DLD1 (cell line): ENCODE results near the gene AKAP13.
"Not testable (repeated sequence)": the region's sequence is repeated elsewhere in the genome, so short reads cannot be mapped to it uniquely, and the experiment has no call there.

Source experiments
- in situ Hi-C: cut with HindIII; loops from 2 replicates; pipeline ENCODE4 v1.10.0; 2017; ENCODE audit warnings: low sequenced_read_pairs

AKAP13 gene

DNA sequence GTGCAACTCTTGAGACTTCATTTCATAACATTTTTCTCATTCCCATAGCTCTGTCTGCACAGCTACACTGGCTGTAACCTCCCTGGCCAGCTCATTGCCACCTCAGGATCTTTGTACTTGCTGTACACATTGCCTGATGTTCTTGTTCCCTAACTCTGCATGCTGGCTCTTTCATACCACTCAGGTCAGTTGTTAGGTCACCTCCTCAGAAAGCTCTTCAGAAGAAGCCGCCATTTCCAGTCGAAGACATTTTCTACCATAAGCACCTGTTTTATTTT lies 176.2 kb downstream of the AKAP13 start:
- in situ Hi-C loops, result no loop called here

DNA sequence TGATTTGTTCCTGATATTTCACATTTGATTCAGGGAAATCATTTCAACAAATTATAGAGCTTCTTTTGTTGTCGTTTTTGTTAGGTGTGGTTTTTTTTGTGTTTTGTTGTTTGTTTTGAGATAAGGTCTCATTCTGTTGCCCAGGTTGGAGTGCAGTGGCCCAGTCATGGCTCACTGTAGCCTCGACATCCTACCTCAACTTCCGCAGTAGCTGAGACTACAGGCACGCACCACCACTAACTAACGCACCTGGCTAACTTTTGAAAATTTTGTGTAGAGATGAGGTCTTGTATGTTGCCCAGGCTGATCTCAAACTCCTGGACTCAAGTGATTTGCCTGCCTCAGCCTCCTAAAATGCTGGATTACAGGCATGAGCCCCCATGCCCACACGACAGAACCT lies 177.0 kb downstream of the AKAP13 start:
- in situ Hi-C loops, result no loop called here

DNA sequence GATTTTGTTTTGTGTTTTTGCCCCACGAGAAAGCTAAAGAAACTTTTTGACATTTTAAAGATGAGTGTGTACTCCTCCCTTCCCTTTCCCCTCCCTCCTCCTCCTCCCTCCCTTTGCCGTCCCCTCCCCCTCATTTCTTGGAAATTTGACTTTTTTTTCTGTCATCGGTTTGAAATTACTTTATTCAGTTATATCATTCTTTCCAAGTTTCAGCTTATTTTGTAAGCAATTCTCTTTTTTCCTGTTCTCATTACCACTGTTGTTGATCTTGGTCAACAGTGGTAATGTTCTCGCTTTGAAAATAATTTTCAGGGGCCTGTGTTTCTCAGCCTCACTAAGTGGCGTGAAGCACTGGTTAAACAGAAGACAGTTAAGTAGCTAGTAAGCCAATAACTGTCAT lies 178.4 kb downstream of the AKAP13 start:
- in situ Hi-C loops, result no loop called here

DNA sequence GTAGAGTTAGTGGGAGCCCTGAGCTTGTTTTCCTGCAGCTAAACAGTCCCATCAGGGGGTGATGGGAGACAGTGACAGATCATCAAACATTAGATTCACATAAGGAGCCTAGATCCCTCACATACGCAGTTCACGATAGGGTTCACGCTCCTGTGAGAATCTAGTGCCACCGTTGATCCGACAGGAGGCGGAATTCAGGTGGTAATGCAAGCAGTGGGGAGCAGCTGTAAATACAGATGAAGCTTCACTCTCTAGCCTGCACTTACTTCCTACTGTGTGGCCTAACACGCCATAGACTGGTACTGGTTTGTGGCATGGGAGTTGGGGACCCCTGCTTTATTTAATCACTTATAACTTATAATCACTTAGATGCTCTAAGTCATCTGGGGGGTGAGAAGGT lies 179.1 kb downstream of the AKAP13 start:
- in situ Hi-C loops, result no loop called here

DNA sequence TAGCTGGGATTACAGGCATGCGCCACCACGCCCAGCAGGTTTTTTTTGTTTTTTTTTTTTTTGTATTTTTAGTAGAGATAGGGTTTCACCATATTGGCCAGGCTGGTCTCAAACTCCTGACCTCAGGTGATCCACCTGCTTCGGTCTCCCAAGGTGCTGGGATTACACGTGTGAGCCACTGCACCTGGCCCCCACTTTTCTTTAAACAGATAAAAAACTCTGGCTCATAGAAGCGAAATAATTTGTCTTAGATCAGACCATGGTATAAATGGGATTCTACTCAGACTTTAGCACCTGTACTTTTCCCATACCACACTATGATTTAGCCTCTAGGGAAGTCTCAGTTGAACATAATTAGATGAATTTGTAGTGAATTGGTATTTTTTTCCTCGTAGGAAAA lies 182.4 kb downstream of the AKAP13 start:
- in situ Hi-C loops, result no loop called here

DNA sequence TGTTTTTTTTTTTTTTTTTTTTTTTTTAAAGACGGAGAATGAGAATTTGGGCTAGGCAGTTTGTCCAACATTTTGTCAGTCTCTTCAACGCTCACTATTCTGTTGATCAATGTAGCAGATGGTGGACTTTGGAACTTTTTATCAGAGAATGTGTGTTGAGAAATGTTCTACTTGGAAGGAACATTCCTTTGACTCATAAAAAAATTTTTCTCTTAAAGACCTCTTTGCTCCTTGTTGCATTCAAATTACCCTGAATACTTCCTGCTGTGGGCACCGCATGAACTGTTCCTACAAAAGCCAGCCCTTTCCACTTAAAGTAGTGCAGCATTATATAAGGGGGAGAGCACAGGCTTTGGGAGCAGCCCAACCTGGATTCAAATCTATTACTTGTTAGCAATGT lies 182.9 kb downstream of the AKAP13 start:
- in situ Hi-C loops, result no loop called here

DNA sequence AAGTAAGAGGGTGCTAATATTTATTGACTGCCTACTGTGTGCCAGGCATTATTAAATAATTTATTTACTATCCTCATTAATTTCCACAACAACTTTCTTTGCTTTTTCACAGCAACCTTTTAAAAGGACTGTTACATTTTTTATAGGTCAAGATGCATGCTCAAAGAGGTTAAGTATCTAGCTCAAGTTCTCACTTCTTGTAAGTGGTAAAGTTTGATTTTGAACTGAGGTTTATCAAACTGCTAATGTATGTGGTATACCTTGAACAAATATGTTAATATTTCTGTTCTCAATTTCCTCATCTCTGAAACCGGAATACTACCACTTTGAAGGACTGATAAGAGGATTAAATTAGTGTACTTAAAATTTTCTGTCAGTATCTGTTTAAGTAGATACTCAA lies 183.3 kb downstream of the AKAP13 start:
- in situ Hi-C loops, result no loop called here

DNA sequence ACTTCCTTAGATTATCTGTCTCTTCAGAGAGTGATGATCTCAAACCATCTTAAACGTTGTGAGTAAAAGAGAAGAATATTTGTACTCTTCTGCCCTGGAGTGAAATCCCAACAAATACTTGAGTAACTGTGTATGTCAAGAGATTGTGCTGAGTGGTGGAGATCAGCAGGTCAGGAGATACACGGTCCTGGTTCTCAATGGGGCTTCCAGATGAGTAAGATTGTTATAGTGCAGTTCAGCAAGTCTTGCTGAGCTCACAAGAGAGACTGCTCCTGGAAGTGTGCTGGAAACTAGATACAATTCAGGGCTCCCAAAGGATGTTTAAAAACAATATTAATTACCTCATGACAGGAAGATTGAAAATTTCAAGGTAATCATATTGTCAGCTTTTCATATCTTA lies 184.3 kb downstream of the AKAP13 start:
- in situ Hi-C loops, result no loop called here

DNA sequence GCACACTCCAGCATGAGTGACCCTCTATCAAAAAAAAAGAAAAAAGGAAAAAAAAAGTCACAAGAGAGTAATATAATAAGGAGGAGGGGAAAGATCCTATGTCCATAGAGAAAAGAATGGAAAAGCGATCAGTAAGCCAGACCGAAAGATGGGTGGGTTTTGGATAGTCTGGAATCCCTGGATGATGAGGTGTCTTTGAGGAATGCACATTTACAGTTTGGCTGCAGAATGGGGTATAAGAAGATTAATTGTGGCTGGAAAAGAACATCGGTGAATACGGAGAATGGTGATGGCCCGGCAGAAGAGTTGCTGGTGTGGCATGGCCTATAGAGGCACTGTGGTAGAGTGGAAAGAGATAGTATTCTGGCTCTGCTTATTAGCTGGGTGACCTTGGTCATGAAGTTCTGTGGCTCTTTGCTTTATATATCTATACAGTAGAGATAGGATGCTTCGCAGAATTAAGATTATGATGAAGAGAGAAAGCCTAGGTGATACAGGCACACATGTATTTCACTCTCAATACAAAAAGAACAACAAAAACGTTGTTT lies 187.9 kb downstream of the AKAP13 start:
- in situ Hi-C loops, result no loop called here

DNA sequence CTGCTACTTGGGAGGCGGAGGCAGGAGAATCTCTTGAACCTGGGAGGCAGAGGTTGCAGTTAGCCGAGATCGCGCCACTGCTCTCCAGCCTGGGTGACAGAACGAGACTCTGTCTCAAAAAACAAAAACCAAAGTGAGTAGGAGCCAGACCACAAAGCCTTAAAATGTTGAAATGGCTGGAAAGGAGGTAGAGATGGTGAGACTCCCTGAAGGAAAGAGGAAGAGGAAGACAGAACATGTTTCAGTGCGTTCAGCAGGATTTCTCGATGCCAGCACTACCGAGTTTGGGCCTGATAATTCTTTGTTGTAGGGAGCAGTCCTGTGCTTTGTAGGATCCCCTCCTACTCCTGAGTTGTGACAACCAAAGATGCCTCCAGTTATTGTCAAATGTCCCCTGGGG lies 189.9 kb downstream of the AKAP13 start:
- in situ Hi-C loops, result no loop called here

DNA sequence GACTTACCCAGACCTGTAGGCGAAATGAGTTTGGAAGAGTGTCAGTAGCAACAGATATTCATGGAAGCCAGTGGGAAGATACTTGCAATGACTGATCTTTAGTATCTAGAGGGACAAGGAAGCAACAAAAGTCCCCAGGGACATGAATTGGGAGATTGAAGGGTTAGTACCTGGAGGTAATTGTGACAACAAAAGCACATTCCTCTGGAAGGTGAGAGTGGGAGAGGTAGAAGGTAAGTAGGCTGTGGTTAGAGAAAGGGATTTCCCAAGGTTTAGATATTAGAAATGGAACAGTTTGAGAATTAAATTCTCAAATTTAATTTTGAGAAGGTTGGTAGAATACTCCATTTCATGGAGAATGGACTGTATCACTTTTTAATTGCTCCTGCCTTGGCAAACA lies 191.4 kb downstream of the AKAP13 start:
- in situ Hi-C loops, result no loop called here

DNA sequence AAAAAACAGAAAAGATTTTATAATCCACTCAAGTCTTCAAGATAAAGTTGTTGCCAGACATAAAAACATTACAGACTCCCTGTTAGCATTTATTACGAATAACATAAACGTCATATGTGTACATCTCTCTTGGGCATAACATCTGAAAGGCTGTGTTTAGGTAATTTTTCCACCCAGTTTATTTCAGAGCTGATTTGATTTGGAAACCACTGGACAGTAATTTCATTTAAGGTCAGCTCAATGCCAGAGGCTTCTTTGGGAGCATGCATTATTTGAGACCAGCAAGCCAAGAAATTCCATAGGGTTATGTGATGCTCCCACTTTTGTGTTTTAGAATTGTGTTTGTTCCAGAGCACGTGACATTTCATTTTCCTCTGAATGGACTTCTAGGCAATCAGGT lies 196.0 kb downstream of the AKAP13 start:
- in situ Hi-C loops, result no loop called here

DNA sequence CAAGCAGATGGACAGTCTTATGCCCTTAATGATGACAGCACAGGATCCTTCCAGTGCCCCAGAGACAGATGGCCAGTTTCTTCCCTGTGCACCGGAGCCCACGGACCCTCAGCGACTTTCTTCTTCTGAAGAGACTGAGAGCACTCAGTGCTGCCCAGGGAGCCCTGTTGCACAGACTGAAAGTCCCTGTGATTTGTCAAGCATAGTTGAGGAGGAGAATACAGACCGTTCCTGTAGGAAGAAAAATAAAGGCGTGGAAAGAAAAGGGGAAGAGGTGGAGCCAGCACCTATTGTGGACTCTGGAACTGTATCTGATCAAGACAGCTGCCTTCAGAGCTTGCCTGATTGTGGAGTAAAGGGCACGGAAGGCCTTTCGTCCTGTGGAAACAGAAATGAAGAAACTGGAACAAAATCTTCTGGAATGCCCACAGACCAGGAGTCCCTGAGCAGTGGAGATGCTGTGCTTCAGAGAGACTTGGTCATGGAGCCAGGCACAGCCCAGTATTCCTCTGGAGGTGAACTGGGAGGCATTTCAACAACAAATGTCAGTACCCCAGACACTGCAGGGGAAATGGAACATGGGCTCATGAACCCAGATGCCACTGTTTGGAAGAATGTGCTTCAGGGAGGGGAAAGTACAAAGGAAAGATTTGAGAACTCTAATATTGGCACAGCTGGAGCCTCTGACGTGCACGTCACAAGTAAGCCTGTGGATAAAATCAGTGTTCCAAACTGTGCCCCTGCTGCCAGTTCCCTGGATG lies 198.7 kb downstream of the AKAP13 start:
- in situ Hi-C loops, result no loop called here

DNA sequence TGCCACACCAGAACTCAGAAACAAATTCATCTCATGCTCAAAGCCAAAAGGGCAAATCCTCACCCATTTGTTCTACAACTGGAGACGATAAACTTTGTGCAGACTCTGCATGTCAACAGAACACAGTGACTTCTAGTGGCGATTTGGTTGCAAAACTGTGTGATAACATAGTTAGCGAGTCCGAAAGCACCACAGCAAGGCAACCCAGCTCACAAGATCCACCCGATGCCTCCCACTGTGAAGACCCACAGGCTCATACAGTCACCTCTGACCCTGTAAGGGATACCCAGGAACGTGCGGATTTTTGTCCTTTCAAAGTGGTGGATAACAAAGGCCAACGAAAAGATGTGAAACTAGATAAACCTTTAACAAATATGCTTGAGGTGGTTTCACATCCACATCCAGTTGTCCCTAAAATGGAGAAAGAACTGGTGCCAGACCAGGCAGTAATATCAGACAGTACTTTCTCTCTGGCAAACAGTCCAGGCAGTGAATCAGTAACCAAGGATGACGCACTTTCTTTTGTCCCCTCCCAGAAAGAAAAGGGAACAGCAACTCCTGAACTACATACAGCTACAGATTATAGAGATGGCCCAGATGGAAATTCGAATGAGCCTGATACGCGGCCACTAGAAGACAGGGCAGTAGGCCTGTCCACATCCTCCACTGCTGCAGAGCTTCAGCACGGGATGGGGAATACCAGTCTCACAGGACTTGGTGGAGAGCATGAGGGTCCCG lies 199.7 kb downstream of the AKAP13 start:
- in situ Hi-C loops, result no loop called here

DNA sequence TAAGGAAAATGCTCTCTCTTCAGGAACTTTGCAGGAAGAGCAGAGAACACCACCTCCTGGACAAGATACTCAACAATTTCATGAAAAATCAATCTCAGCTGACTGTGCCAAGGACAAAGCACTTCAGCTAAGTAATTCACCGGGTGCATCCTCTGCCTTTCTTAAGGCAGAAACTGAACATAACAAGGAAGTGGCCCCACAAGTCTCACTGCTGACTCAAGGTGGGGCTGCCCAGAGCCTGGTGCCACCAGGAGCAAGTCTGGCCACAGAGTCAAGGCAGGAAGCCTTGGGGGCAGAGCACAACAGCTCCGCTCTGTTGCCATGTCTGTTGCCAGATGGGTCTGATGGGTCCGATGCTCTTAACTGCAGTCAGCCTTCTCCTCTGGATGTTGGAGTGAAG lies 200.5 kb downstream of the AKAP13 start:
- in situ Hi-C loops, result no loop called here

DNA sequence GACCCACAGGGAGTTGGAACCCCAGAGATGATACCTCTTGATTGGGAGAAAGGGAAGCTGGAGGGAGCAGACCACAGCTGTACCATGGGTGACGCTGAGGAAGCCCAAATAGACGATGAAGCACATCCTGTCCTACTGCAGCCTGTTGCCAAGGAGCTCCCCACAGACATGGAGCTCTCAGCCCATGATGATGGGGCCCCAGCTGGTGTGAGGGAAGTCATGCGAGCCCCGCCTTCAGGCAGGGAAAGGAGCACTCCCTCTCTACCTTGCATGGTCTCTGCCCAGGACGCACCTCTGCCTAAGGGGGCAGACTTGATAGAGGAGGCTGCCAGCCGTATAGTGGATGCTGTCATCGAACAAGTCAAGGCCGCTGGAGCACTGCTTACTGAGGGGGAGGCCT lies 201.1 kb downstream of the AKAP13 start:
- in situ Hi-C loops, result no loop called here

DNA sequence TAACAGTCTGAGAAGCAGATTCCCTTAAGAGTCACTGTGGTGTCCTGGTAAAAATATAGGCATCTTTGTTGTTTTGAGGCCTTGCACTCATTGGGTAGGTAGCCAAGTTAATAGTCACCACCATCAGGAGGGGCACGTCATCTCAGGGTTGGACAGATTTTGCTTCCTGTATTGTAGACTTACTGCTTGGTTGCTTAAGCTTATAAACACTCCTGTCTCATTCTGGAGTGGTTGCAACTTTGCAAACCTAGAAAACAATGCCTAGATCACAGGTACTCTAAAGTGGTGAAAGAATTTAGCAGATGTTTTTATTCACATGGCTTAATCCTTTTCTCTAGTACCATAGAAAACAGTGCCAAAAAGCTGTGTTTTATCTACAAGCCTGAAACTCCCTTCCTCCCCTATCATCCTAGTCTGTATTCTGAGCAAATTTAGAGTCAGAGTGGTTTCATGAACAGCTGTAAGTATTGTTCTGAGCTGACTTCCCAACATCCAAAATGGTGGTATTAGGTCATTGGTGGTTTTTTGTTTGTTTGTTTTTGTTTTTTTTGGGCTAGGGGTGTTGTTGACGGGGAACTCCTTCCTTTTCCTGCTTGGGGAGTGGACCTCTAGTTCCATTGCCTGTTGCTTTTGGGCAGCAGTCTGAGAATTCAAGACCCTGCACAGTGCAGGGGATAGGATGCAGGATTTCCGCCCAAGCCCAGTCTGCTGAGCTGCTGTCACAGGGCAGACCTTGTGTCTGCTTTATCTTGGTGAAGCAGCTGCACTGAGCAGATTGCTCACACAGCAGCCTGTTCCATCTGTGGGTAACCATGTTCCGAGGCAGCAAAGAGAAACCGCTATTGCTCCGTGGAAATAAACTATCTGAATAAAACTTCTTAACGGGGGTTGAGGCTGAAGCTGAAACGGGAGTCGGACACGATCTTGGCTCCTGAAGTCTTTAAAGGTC lies 202.0 kb downstream of the AKAP13 start:
- in situ Hi-C loops, result no loop called here

DNA sequence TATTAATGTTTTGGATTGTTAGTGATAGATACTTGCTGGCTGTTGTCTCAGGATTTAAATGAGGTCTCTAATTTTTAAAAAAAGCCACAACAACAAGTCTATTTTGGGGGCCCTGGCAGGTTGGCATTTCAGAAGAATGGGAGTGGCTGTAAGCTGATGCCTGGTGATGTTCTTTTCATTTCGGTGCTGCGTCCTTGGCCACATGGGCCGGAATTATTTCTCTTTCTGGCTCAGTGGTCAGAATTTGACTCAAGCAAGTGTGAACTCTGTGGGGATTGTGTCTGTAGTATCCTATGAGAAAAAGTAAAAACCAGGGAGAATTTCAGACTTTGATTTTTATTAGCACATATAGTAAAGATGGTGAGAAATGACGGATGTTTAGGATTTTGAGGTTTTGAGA lies 203.0 kb downstream of the AKAP13 start:
- in situ Hi-C loops, result no loop called here

DNA sequence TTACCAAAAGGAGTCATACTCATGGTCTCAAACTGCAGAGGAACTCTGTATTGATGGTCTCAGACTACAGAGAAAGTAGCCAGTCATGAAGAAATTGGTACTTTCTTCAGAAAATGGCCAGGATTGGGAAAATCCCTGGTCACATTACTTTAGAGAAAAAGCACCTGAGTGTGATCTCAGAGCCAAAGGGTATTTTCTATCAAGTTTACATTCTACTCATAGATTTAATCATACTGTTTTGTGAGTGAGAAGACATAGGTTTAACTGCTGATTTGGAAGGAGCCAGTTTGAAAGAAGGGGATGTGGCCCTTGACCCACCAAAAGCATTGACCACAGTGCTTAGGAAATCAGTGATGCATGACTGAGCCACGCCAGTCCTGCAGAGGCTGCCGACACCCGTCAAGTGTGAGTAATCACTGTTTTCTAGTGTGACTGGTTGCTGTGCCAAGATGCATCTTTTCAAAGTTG lies 203.6 kb downstream of the AKAP13 start:
- in situ Hi-C loops, result no loop called here

DNA sequence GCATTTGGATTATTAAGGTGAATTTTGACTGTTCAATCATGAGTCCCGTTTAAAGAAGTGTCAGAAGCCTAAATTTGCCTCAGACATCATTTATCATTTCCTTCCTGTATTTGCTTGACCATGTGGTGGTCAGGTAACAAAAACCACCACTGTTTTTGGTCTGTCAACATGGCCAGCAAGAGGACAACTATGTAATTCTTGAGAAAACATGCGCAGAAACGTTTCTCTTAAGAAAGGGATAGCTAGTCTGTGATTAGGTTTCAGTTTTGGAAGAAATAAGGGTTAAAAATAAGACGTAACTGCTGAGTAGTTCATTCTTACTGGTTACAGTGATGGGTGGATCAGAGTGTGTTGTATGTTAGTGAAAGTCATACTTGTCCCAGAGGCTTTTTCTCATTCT lies 204.5 kb downstream of the AKAP13 start:
- in situ Hi-C loops, result no loop called here

DNA sequence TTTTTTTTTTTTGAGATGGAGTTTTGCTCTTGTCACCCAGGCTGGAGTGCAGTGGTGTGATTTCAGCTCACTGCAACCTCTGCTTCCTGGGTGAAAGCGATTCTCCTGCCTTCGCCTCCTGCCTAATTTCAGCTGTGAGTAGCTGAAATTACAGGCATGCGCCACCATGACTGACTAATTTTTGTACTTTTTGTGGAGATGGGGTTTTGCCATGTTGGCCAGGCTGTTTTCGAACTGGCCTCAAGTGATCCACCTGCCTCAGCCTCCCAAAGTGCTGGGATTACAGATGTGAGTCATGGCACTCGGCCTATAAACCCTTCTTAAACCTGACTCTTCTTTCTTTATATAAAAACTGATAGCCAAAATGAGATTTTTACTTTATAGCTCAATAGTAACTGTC lies 205.8 kb downstream of the AKAP13 start:
- in situ Hi-C loops, result not testable (repeated sequence)
